Left lung (tissue), 10 donors: ENCODE data around the gene SIRT6. TPM values are rescaled to one million over a fixed set of nuclear protein-coding genes. Genes with fewer than 3 reads are reported as not detected.

Experiments used
- ATAC-seq: fragments of 200-7000 bp; cut with Tn5 transposase; one replicate; pipeline ENCODE4 v1.9.1; 2020; ENCODE audit warnings: moderate library complexity
- DNase-seq, 4 donors: peaks; one replicate each; pipeline ENCODE4 v3.0.0-alpha.2; 2013 to 2020
- H3K27ac ChIP-seq, 2 donors: fragments of 200-600 bp; sonication (generic) in 1 of 2; one replicate each; pipeline versions ENCODE4 v1.5.0 to v1.8.0; 2020 to 2021
- H3K27me3 ChIP-seq, 2 donors: fragments of 200-600 bp; sonication (generic) in 1 of 2; one replicate each; pipeline versions ENCODE4 v1.5.0 to v1.8.0; 2020 to 2021
- H3K36me3 ChIP-seq, 2 donors: fragments of 200-600 bp; sonication (generic) in 1 of 2; one replicate each; pipeline versions ENCODE4 v1.5.0 to v1.8.0; 2020 to 2021
- H3K4me1 ChIP-seq, 2 donors: fragments of 200-600 bp; one replicate each; pipeline ENCODE4 v1.8.0; 2021
- H3K4me3 ChIP-seq, 2 donors: fragments of 200-600 bp; sonication (generic) in 1 of 2; one replicate each; pipeline versions ENCODE4 v1.5.0 to v1.8.0; 2020 to 2021; ENCODE audit warnings: mild to moderate bottlenecking in 1 of 2
- H3K9me3 ChIP-seq, 2 donors: fragments of 200-600 bp; sonication (generic) in 1 of 2; one replicate each; pipeline versions ENCODE4 v1.5.0 to v1.8.0; 2020 to 2021
- CTCF ChIP-seq, 2 donors: fragments of 200-600 bp; sonication (generic) in 1 of 2; IDR thresholded peaks; one replicate each; pipeline versions ENCODE4 v1.5.0 to v1.8.0; 2021; ENCODE audit warnings: antibody characterized with exemption in 2 of 2
- intact Hi-C, 2 donors: fragments of 100-400 bp; cut with DNase I; formaldehyde crosslinking; loops; one replicate each; pipeline versions ENCODE4 v1.11.2 to v1.14.2; 2022
- polyA plus RNA-seq, 6 donors: library from polyadenylated mRNA; unstranded; fragments of 120-200 nt; gene quantifications; one replicate each; pipeline ENCODE4 v1.2.1, GENCODE V29; 2013; ENCODE audit not compliant: insufficient read length in 6 of 6
- total RNA-seq, 2 donors: library from RNA; stranded (reverse); fragmentation: NEBNext Ultra II Directional; extraction: Animal tissue kit (Norgen Biotek cat#: 25700); gene quantifications; one replicate each; pipeline ENCODE4 v1.2.1, GENCODE V29; 2021
- donor health status: DM: no; HTN: yes; CAD: no.
- donor health status: DM: no; HTN: no; CAD: no.

Gene SIRT6
- total and polyA plus RNA-seq, 8 donors: 17.8 to 24.7 (median 20.2) TPM

- intact Hi-C loops: no loop called here
- no peak for TF ChIP-seq CTCF (IDR thresholded peaks at IDR 0.05)
These were observed 5.2 kb downstream of the SIRT6 start for GRCh38 chr19:4177146-4177545.

DNA sequence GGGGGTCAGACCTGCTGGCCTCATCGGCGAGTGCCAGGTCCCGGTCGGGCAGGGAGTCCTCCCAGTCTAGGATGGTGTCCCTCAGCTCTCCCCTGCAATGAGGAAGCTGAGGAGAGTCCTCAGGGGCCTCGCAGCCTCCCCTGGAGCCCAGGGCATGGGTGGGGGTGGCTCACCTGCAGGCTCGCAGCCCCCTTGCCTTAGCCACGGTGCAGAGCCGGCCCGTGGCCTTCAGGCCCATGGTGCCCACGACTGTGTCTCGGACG is 6.8 kb downstream of the SIRT6 start:
- Histone ChIP-seq H3K36me3 (peaks cover 0 to 61% of the 10 kb centered on the region in 2 donors), H3K27ac (no peak overlapping the region), H3K27me3 (peaks cover 0 to 26% of the 10 kb centered on the region in 2 donors), H3K9me3 (no peaks in the 10 kb centered on the region), H3K4me3 (no peak overlapping the region), H3K4me1 (peaks cover 0 to 9% of the 10 kb centered on the region in 2 donors)
- no peak for TF ChIP-seq CTCF (IDR thresholded peaks at IDR 0.05)
- peak in 1 of 4 donors; percentile 60 for DNase-seq
- intact Hi-C loops: no loop called here
- no peak for ATAC-seq

More at GRCh38 chr19:4177146-4177545, 5.2 kb downstream of the SIRT6 start:
- DNase-seq (no peak), ATAC-seq (no peak)
- Histone ChIP-seq H3K9me3 (no peaks in the 10 kb centered on the region), H3K27ac (no peak overlapping the region), H3K36me3 (peaks cover 0 to 61% of the 10 kb centered on the region in 2 donors), H3K27me3 (peaks cover 0 to 12% of the 10 kb centered on the region in 2 donors), H3K4me3 (no peak overlapping the region), H3K4me1 (peaks cover 0 to 23% of the 10 kb centered on the region in 2 donors)

GRCh38 chr19:4174895-4175668 is 7.3 kb downstream of the SIRT6 start:
- Histone ChIP-seq H3K4me1 (peaks cover 0 to 5% of the 10 kb centered on the region in 2 donors), H3K4me3 (no peak overlapping the region), H3K27me3 (peaks cover 0 to 26% of the 10 kb centered on the region in 2 donors), H3K36me3 (peaks cover 0 to 61% of the 10 kb centered on the region in 2 donors), H3K9me3 (no peaks in the 10 kb centered on the region), H3K27ac (no peak overlapping the region)
- TF ChIP-seq CTCF (IDR thresholded peaks at IDR 0.05): no peak
- DNase-seq: peak in 1 of 4 donors; percentile 71
- intact Hi-C loops: no loop called here
- ATAC-seq: no peak

DNA sequence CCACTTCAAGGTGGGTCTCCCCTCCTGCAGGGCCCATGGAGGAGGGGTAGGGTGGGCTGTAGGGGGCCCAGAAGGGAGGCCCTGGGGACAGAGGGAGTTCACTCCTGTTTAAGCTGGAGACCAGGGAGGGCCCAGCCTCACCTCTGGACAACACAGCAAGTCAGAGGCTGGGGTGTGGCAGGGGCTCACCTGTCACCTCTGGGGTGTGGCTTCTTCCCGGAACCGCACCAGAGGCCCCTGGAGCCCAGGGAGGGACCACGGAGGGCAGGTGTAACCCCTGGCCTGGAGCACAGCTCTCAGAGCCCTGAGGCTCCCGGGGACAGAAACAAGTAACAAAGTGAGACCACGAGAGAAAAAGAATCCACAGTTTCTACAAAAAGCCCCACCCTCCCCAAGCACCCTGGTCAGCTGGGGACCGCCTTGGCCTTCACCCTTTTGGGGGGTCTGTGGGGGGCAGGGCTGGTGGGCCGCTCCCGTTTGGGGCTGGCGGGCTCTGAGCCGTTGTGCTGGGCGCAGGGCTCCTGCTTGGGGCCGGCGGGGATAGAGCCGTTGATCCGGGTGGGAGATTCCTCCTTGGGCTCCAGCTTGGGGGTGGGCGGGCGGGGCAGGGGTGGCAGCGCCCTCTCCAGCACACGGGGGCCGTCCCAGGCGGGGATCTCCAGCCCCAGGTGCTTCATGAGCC is 8.0 kb downstream of the SIRT6 start:
- intact Hi-C loops: no loop called here
- peaks cover 0 to 26% of the 10 kb centered on the region in 2 donors for H3K27me3 ChIP-seq
- H3K4me3 ChIP-seq: no peak overlapping the region
- H3K4me1 ChIP-seq: peaks cover 0 to 5% of the 10 kb centered on the region in 2 donors
- no peak overlapping the region for H3K27ac ChIP-seq
- TF ChIP-seq CTCF (IDR thresholded peaks at IDR 0.05): no peak
- no peak for ATAC-seq
- H3K9me3 ChIP-seq: no peaks in the 10 kb centered on the region
- DNase-seq: peak in 1 of 4 donors; percentile 51
- H3K36me3 ChIP-seq: peaks cover 0 to 54% of the 10 kb centered on the region in 2 donors

GRCh38 chr19:4173479-4174212 is 8.7 kb downstream of the SIRT6 start:
- intact Hi-C loops: no loop called here
- no peak overlapping the region for H3K27ac ChIP-seq
- H3K27me3 ChIP-seq: peaks cover 0 to 31% of the 10 kb centered on the region in 2 donors
- no peak overlapping the region for H3K4me3 ChIP-seq
- ATAC-seq: no peak
- no peaks in the 10 kb centered on the region for H3K9me3 ChIP-seq
- no peak for TF ChIP-seq CTCF (IDR thresholded peaks at IDR 0.05)
- peaks cover 0 to 47% of the 10 kb centered on the region in 2 donors for H3K36me3 ChIP-seq
- peaks cover 0 to 5% of the 10 kb centered on the region in 2 donors for H3K4me1 ChIP-seq
- peak in 1 of 4 donors; percentile 26 for DNase-seq
